ENCODE data around the gene PRPF8.

Gene PRPF8

DNA sequence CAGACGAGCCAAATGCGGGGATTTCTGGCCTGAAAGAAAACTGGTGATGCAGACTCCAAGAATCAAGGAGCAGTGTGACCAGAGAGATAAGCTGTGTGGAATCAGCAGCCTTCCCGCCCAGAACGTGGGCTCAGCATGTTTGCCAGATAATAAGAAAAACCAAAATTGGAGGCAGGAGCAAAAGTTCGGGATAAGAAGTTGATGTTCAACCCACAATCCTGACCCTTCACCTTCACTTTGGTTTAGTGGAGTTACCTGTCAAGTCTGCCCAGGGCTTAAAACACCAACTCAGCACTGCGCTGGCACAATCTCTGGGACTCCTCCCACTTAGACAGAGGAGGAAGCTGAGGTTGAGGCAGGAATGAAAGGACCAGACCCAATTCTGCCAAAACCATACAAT lies 59.1 kb downstream of the PRPF8 start:
- DNase-seq, result no peak

GRCh38 chr17:1625053-1625452 lies 59.6 kb downstream of the PRPF8 start:
- DNase-seq, result no peak

GRCh38 chr17:1624650-1625049 lies 60.0 kb downstream of the PRPF8 start:
- no peak for DNase-seq

DNA sequence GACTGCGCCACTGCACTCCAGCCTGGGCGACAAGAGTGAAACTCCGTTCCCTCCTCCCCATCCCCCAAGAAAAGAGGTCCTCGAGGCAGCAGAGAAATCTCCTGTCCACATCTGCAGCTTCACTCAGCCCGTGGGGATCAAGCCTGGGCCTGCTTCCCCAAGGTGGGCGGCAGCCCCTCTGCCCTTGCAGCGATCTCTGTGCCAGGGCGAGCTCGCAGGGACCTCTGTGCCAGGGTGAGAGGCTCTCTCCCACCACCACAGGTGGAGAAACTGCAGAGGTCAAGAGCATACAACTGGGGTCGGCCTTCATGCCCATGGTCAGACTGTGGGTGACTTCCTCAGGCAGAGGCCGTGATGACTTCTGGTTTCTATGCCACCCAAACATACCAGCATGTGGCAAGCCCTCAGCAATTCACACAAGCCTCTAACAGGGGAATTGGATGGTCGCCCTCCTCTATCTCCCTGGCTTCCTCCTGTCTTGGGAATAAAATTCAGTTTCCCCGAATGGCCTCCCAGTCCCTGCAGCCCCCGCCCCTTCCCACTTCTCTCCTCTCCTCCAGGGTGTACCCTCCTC lies 61.5 kb downstream of the PRPF8 start:
- no peak for DNase-seq

- DNase-seq, result no peak
Observed at GRCh38 chr17:1621273-1621954, 63.3 kb downstream of the PRPF8 start.

DNA sequence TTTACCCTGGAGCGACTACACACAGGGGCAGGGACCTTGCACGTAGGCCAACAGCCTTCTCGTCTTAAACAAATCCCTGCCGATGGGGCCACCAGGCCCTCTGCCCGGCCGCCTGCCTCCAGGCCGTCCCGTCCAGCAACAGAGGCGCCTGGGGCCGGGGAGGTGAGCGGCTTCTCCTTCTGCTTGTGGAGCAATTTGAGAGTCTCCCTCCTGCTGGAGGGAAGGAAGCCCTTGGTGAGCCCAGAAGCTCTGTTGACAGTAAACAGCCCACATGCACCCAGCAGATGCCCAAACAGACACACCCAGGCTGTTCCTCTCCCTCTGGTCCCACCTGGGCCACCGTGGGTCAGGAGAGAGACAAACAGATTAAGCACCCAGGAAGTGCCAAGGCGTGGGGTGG lies 64.2 kb downstream of the PRPF8 start:
- no peak for DNase-seq

DNA sequence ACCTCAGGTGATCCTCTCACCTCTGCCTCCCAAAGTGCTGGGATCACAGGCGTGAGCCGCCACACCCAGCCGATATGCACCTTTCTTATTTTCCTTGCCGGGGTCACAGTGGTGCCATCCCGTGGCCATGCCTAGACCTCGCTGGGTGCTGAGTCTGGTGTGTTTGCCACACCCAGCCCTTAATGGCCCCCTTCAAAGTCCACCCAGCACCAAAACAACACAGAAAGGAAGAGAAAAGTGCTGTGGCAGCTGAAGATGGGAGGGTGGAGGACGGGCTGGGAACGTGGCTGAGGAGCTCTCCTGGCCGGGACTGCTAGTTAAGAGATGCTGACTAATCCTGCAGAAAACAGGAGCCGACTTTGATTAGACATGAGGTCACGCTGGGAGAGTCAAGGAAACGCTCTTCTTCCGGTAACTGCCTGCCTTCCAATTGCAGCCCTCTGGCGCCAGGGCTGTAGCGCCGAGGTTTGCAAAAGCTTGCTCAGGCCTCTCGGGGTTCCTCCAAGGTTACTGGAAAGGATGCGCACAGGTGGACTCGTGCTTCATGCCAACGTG lies 67.0 kb downstream of the PRPF8 start:
- peak in 1 of 14 donors; percentile 34 for DNase-seq

GRCh38 chr17:1616101-1616500 lies 68.6 kb downstream of the PRPF8 start:
- no peak for DNase-seq

DNA sequence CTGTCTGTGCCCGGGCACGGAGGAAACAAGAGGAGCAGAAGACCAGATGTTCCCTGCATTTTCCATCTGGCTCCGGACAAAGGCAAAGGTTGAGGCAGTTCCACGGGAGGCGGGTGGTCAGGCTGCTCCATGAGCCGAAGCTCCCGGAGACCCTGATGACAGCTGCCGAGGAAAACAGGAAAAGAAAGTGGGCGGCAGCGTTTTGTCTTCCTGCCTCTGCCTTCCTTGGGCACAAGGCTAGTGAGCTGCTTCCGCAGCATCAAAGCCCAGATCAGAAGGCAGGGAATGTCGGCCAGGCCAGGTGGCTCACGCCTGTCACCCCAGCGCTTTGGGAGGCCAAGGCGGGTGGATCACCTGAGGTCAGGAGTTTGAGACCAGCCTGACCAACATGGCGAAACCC lies 72.3 kb downstream of the PRPF8 start:
- no peak for DNase-seq

- DNase-seq, result peak in 4 of 14 donors; percentile 32 to 62 (median 44)
Observed at GRCh38 chr17:1611715-1612114, 73.0 kb downstream of the PRPF8 start.

DNA sequence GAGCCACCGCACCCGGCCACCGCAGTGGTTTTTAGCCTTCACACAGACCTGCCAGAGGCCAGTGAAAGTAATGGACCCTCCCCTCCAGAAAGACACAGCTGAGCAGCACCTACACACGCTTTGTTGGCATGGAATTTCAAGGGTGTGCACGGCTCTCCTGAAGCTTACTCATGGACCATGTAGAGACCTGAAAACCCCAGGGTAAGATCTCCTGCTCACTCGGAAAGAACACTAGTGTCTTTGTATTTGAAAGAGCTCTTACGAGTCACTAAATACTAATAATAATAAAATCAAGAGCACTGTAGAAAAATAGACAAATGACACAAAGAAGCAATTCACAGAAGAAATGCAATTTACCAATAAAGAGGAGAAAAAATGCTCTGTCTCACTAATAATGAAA lies 76.0 kb downstream of the PRPF8 start:
- DNase-seq, result no peak

GRCh38 chr17:1607971-1608320 lies 76.7 kb downstream of the PRPF8 start:
- no peak for DNase-seq

DNA sequence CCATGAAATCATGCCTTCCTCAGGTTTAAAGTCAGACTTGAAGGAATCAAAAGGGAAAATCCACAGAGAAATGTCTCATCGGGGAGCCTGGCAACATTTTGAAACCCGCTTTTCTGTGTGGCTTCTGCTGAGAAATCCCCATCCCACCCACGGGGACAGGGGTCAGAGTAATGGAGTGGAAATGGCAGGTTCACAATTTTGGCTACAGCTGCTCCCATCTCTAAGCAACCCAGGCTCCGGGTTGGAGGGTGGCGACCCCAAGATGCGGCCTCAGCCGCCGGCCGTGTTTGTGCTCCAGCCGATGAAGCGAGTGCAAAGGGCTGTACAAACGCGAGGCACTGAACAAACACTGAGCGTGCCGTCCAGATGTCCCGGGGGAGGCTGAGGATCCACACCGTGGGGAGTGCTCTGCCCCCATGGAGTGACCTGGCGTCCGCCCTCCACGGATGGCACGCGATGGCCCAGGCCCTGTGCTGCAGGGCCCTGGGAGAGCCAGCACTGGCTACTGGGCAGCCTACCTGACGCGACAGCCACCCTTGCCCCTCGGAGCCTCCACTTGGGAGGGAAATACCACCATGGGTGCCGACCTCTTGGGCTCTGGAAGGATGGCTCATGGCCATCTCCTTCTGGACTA lies 78.2 kb downstream of the PRPF8 start:
- peak in 2 of 14 donors; percentile 29 to 43 for DNase-seq

GRCh38 chr17:1605681-1606351 lies 78.9 kb downstream of the PRPF8 start:
- peak in 1 of 14 donors; percentile 18 for DNase-seq

GRCh38 chr17:1604831-1605528 lies 79.7 kb downstream of the PRPF8 start:
- DNase-seq, result no peak

DNA sequence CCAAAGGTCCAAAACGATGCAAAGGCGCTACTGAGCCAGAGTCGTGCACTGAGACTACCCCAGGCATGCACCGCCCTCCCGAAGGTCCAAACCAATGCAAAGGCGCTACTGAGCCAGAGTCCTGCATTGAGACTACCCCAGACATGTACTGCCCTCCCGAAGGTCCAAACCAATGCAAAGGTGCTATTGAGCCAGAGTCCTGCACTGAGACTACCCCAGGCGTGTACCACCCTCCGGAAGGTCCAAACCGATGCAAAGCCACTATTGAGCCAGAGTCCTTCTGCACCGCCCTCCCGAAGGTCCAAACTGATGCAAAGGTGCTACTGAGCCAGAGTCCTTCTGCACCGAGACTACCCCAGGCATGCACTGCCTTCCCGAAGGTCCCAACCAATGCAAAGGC lies 83.1 kb downstream of the PRPF8 start:
- DNase-seq, result no peak
